ENCODE data around the gene SF3B6. TPM values are rescaled to one million over a fixed set of nuclear protein-coding genes. Genes with fewer than 3 reads are reported as not detected.

Gene SF3B6
- total and polyA plus RNA-seq, 2 of the 4 experiments (the other 2 are of a cell fraction): 143 to 191 TPM

DNA sequence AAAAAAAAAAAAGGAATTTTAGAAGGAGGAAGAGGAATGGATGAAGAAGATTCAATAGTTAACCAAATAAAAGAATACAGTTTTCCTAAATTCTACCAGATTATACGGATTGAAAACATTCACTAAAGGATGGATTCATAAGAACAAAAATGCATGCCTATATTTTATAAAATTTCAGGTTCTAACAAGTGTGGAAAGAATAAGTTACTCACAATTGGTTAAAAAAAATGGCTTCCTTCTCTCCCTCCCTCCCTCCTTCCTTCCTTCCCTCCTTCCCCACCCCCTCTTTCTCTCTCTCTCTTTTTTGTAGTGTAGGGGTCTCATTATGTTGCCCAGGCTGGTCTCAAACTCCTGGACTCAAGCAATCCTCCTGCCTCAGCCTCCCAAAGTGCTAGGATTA lies 10.1 kb upstream of the SF3B6 start:
- Histone ChIP-seq H4K20me1 (ENCODE audit: insufficient read depth, low read length) (no peaks in the 10 kb centered on the region), H2AK5ac (ENCODE audit: low read depth, low read length) (no peak overlapping the region), H2BK120ac (ENCODE audit: low read depth, low read length) (no peak overlapping the region), H4K91ac (ENCODE audit: insufficient read depth, low read depth, low read length) (no peak overlapping the region), H3K4me2 (ENCODE audit: low read depth, low read length) (no peak overlapping the region), H3K23ac (ENCODE audit: low read depth, low read length) (no peak overlapping the region), H4K8ac (ENCODE audit: low read depth in 2 of 2, low read length in 2 of 2) (no peak overlapping the region), H3K9me3 (ENCODE audit: control insufficient read depth, insufficient read depth, low read length) (no peaks in the 10 kb centered on the region), H3K27me3 (ENCODE audit: control insufficient read depth, insufficient read depth, low read length) (no peaks in the 10 kb centered on the region), H2AK9ac (replicated peaks; ENCODE audit: low read depth, low read length, poor library complexity) (no peak overlapping the region), H2BK15ac (ENCODE audit: low read depth, low read length) (no peak overlapping the region), H2AFZ (replicated peaks; ENCODE audit: low read length, poor library complexity) (no peak overlapping the region), H3K56ac (ENCODE audit: extremely low read depth, insufficient read depth, low read length) (no peak overlapping the region), H3K4me1 (ENCODE audit: control insufficient read depth, insufficient read depth, low read length) (peaks cover 4% of the 10 kb centered on the region; the same call in 1 of the 2 replicates), H3K18ac (ENCODE audit: low read depth, low read length) (no peak overlapping the region), H2BK20ac (ENCODE audit: low read depth, low read length) (no peak overlapping the region), H4K5ac (ENCODE audit: low read depth, low read length) (no peak overlapping the region), H2BK5ac (ENCODE audit: low read depth, low read length, poor library complexity, severe bottlenecking) (no peak overlapping the region), H3K14ac (replicated peaks; ENCODE audit: low read depth, low read length) (no peak overlapping the region), H3K79me1 (ENCODE audit: low read depth in 1 of 2, low read length in 2 of 2) (peaks cover 12 to 27% of the 10 kb centered on the region in 2 experiments), H3K4ac (ENCODE audit: low read depth, low read length) (no peak overlapping the region), H3K9ac (ENCODE audit: low read depth, low read length) (no peak overlapping the region), H3K27ac (ENCODE audit: insufficient read depth, low read length) (no peak overlapping the region), H3K36me3 (ENCODE audit: control insufficient read depth, insufficient read depth, low read length) (peaks cover 13% of the 10 kb centered on the region), H3K4me3 (ENCODE audit: insufficient read depth, low read depth, low read length) (no peak overlapping the region), H3K9me1 (ENCODE audit: insufficient read depth, low read length) (peaks cover 11% of the 10 kb centered on the region)
- in situ Hi-C loops (cut with MboI; ENCODE audit: low sequenced_read_pairs) (no loop called here), dilution Hi-C loops (cut with HindIII; ENCODE audit: low sequenced_read_pairs, unreplicated experiment) (no loop called here), intact Hi-C loops (cut with micrococcal nuclease) (no loop called here)
- ChIA-PET CTCF (no interaction called here), POLR2A (ENCODE audit: unreplicated experiment) (no interaction called here)
- no peak for TF ChIP-seq MXI1 (IDR thresholded peaks at IDR 0.05; ENCODE audit: borderline replicate concordance, low read depth, low read length)
- TF ChIP-seq RCOR1 (IDR thresholded peaks at IDR 0.05; ENCODE audit: insufficient replicate concordance, low read length): no peak
- no peak for TF ChIP-seq MAZ (IDR thresholded peaks at IDR 0.05; ENCODE audit: borderline replicate concordance, low read depth, low read length)
- TF ChIP-seq MAFK (IDR thresholded peaks at IDR 0.05; ENCODE audit: low read depth, low read length): no peak
- TF ChIP-seq, protein P1, sequence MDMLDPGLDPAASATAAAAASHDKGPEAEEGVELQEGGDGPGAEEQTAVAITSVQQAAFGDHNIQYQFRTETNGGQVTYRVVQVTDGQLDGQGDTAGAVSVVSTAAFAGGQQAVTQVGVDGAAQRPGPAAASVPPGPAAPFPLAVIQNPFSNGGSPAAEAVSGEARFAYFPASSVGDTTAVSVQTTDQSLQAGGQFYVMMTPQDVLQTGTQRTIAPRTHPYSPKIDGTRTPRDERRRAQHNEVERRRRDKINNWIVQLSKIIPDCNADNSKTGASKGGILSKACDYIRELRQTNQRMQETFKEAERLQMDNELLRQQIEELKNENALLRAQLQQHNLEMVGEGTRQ (IDR thresholded peaks at IDR 0.05; ENCODE audit: low read depth, low read length): no peak
- no peak for TF ChIP-seq CHD1 (IDR thresholded peaks at IDR 0.05; ENCODE audit: low read depth, low read length)
- WGBS, 2 experiments (ENCODE audit: extremely low coverage in 2 of 2, insufficient read length in 1 of 2): no CpG with 5 or more reads among the region's 1 CpG
- no peak for DNase-seq
- no peak for ATAC-seq (ENCODE audit: low read depth)
- no TSS peak for BruUV-seq (replicated peaks)
